ENCODE data around the gene ROBO2. TPM values are rescaled to one million over a fixed set of nuclear protein-coding genes. Genes with fewer than 3 reads are reported as not detected.

The ROBO2 gene
- polyA plus RNA-seq, 1 experiment: 1.6 TPM

GRCh38 chr3:77475507-77475906 lies 435.6 kb downstream of the ROBO2 start:
- no peak for DNase-seq (ENCODE audit: low read depth)
- POLR2A ChIA-PET: no interaction called here
- no peak overlapping the region for H3K4me3 ChIP-seq (ENCODE audit: low read depth, low read length)
- H3K27me3 ChIP-seq (ENCODE audit: control insufficient read depth, insufficient read depth, low read length): no peaks in the 10 kb centered on the region
- no peaks in the 10 kb centered on the region for H3K36me3 ChIP-seq (ENCODE audit: control insufficient read depth, insufficient read depth, low read length)
- CTCF ChIA-PET: no interaction called here
- TF ChIP-seq CTCF (IDR thresholded peaks at IDR 0.05; ENCODE audit: insufficient read depth, low read depth, low read length): no peak

GRCh38 chr3:77479021-77479420 lies 439.1 kb downstream of the ROBO2 start:
- Histone ChIP-seq H3K36me3 (ENCODE audit: control insufficient read depth, insufficient read depth, low read length) (no peaks in the 10 kb centered on the region), H3K4me3 (ENCODE audit: low read depth, low read length) (no peak overlapping the region), H3K27me3 (ENCODE audit: control insufficient read depth, insufficient read depth, low read length) (no peaks in the 10 kb centered on the region)
- POLR2A ChIA-PET: no interaction called here
- TF ChIP-seq CTCF (IDR thresholded peaks at IDR 0.05; ENCODE audit: insufficient read depth, low read depth, low read length): no peak
- DNase-seq (ENCODE audit: low read depth): no peak
- CTCF ChIA-PET: no interaction called here

GRCh38 chr3:77489216-77489615 lies 449.3 kb downstream of the ROBO2 start:
- no peak for TF ChIP-seq CTCF (IDR thresholded peaks at IDR 0.05; ENCODE audit: insufficient read depth, low read depth, low read length)
- Histone ChIP-seq H3K4me3 (ENCODE audit: low read depth, low read length) (no peak overlapping the region), H3K27me3 (ENCODE audit: control insufficient read depth, insufficient read depth, low read length) (no peaks in the 10 kb centered on the region), H3K36me3 (ENCODE audit: control insufficient read depth, insufficient read depth, low read length) (no peaks in the 10 kb centered on the region)
- DNase-seq (ENCODE audit: low read depth): no peak
- POLR2A ChIA-PET: no interaction called here
- CTCF ChIA-PET: no interaction called here

- DNase-seq (ENCODE audit: low read depth): no peak
- Histone ChIP-seq H3K4me3 (ENCODE audit: low read depth, low read length) (no peak overlapping the region), H3K27me3 (ENCODE audit: control insufficient read depth, insufficient read depth, low read length) (no peaks in the 10 kb centered on the region), H3K36me3 (ENCODE audit: control insufficient read depth, insufficient read depth, low read length) (no peaks in the 10 kb centered on the region)
- ChIA-PET POLR2A (no interaction called here), CTCF (no interaction called here)
- no peak for TF ChIP-seq CTCF (IDR thresholded peaks at IDR 0.05; ENCODE audit: insufficient read depth, low read depth, low read length)
These were observed 452.1 kb downstream of the ROBO2 start for GRCh38 chr3:77491961-77492360.

- ChIA-PET CTCF (no interaction called here), POLR2A (no interaction called here)
- TF ChIP-seq CTCF (IDR thresholded peaks at IDR 0.05; ENCODE audit: insufficient read depth, low read depth, low read length): no peak
- no peak overlapping the region for H3K4me3 ChIP-seq (ENCODE audit: low read depth, low read length)
- H3K27me3 ChIP-seq (ENCODE audit: control insufficient read depth, insufficient read depth, low read length): no peaks in the 10 kb centered on the region
- no peaks in the 10 kb centered on the region for H3K36me3 ChIP-seq (ENCODE audit: control insufficient read depth, insufficient read depth, low read length)
- DNase-seq (ENCODE audit: low read depth): no peak
These were observed 460.8 kb downstream of the ROBO2 start for GRCh38 chr3:77500721-77501120.

Data from BJ (cell line).